ENCODE results near the gene PHETA1. TPM values are rescaled to one million over a fixed set of nuclear protein-coding genes. Genes with fewer than 3 reads are reported as not detected.

The PHETA1 gene
- polyA plus RNA-seq, 2 of the 4 experiments (the other 2 are of a cell fraction): 2.9 to 7.1 TPM

- no peak for TF ChIP-seq GATA3 (IDR thresholded peaks at IDR 0.05; ENCODE audit: borderline replicate concordance)
Measured at GRCh38 chr12:111387747-111388323, 18.9 kb upstream of the PHETA1 start (continued).

- Histone ChIP-seq H3K4me2 (no peak overlapping the region), H3K27ac (no peak overlapping the region), H3K4me3 (no peak overlapping the region), H3K4me1 (no peaks in the 10 kb centered on the region), H3K9me3 (no peaks in the 10 kb centered on the region)
- TF ChIP-seq EP300 (IDR thresholded peaks at IDR 0.05): no peak
- no peak for TF ChIP-seq ZC3H11A (IDR thresholded peaks at IDR 0.05)
- no peak for TF ChIP-seq HOXB13 (CRISPR knock-in tag; IDR thresholded peaks at IDR 0.05; ENCODE audit: low read depth)
- no peak for TF ChIP-seq CHD4 (IDR thresholded peaks at IDR 0.05; ENCODE audit: borderline replicate concordance)
- ATAC-seq (no peak), DNase-seq (ENCODE audit: low read depth in 1 of 2, low spot score in 1 of 2) (no peak), FAIRE-seq (no peak)
- POLR2A ChIA-PET: no interaction called here
- CTCF ChIA-PET: interaction anchor here (1.9 to 8.2 kb wide), 2 partner anchors 10 to 65 kb away, joined by 7 to 77 read pairs; no protein-coding TSS in a partner anchor
- 21% methylated on average over 3 of the region's 3 CpGs for WGBS (ENCODE audit: missing lambda C conversion rate)
Measured at GRCh38 chr12:111386885-111387284, 18.0 kb upstream of the PHETA1 start.

GRCh38 chr12:111384596-111384995 lies 15.7 kb upstream of the PHETA1 start:
- Histone ChIP-seq H3K4me1 (no peaks in the 10 kb centered on the region), H3K4me2 (no peak overlapping the region), H3K27ac (no peak overlapping the region), H3K4me3 (no peak overlapping the region), H3K9me3 (no peaks in the 10 kb centered on the region)
- 77% methylated on average over 5 of the region's 5 CpGs for WGBS (ENCODE audit: missing lambda C conversion rate)
- ATAC-seq: no peak
- CTCF ChIA-PET: interaction anchor here (2.9 to 8.2 kb wide), 2 partner anchors 13 to 67 kb away, joined by 10 to 77 read pairs; no protein-coding TSS in a partner anchor
- no peak for TF ChIP-seq CBX2 (IDR thresholded peaks at IDR 0.05; ENCODE audit: borderline replicate concordance, low read depth)
- TF ChIP-seq EHF (CRISPR knock-in tag; IDR thresholded peaks at IDR 0.05): no peak
- TF ChIP-seq RAD21 (conservative IDR thresholded peaks at IDR 0.05 in 1 of 2, IDR thresholded peaks at IDR 0.05 in 1 of 2): no peak
- no peak for TF ChIP-seq EHMT2 (IDR thresholded peaks at IDR 0.05; ENCODE audit: low read depth)
- TF ChIP-seq TFCP2L1 (CRISPR knock-in tag; IDR thresholded peaks at IDR 0.05): no peak
- TF ChIP-seq JUNB (IDR thresholded peaks at IDR 0.05): no peak
- no peak for TF ChIP-seq NFE2L2 (conservative IDR thresholded peaks at IDR 0.05; ENCODE audit: low read length)
- TF ChIP-seq E2F6 (IDR thresholded peaks at IDR 0.05; ENCODE audit: borderline replicate concordance, low read depth): no peak
- no peak for TF ChIP-seq NPAS2 (CRISPR knock-in tag; IDR thresholded peaks at IDR 0.05; ENCODE audit: borderline replicate concordance)
- no peak for TF ChIP-seq RARB (CRISPR knock-in tag; IDR thresholded peaks at IDR 0.05)
- TF ChIP-seq EP300 (IDR thresholded peaks at IDR 0.05): no peak
- no peak for TF ChIP-seq ESRRA (IDR thresholded peaks at IDR 0.05; ENCODE audit: borderline replicate concordance, low read length)
- TF ChIP-seq HDAC2 (IDR thresholded peaks at IDR 0.05): no peak
- TF ChIP-seq ZSCAN20 (CRISPR knock-in tag; IDR thresholded peaks at IDR 0.05): no peak
- no peak for TF ChIP-seq HMGXB4 (CRISPR knock-in tag; IDR thresholded peaks at IDR 0.05; ENCODE audit: borderline replicate concordance)
- TF ChIP-seq CEBPB (IDR thresholded peaks at IDR 0.05): no peak
- no peak for TF ChIP-seq PBX3 (IDR thresholded peaks at IDR 0.05)
- no peak for TF ChIP-seq FOXS1 (CRISPR knock-in tag; IDR thresholded peaks at IDR 0.05)
- TF ChIP-seq ZC3H11A (IDR thresholded peaks at IDR 0.05): no peak
- no peak for TF ChIP-seq CTCF (IDR thresholded peaks at IDR 0.05)
- POLR2A ChIA-PET: no interaction called here
- no peak for FAIRE-seq
- DNase-seq (ENCODE audit: low read depth in 1 of 2, low spot score in 1 of 2): no peak

Data from A549 (cell line).